GM12801 (cell line): ENCODE data around the gene BBS5.

Experiments used
- TF ChIP-seq, protein P1 (sequence below): IDR thresholded peaks from one replicate; pipeline ENCODE4 v1.5.1; 2011; ENCODE audit warnings: control low read depth; ENCODE audit not compliant: insufficient read length; ENCODE audit errors: extremely low read depth

Gene BBS5

GRCh38 chr2:169526451-169526850 is 47.2 kb downstream of the BBS5 start:
- TF ChIP-seq, protein P1, sequence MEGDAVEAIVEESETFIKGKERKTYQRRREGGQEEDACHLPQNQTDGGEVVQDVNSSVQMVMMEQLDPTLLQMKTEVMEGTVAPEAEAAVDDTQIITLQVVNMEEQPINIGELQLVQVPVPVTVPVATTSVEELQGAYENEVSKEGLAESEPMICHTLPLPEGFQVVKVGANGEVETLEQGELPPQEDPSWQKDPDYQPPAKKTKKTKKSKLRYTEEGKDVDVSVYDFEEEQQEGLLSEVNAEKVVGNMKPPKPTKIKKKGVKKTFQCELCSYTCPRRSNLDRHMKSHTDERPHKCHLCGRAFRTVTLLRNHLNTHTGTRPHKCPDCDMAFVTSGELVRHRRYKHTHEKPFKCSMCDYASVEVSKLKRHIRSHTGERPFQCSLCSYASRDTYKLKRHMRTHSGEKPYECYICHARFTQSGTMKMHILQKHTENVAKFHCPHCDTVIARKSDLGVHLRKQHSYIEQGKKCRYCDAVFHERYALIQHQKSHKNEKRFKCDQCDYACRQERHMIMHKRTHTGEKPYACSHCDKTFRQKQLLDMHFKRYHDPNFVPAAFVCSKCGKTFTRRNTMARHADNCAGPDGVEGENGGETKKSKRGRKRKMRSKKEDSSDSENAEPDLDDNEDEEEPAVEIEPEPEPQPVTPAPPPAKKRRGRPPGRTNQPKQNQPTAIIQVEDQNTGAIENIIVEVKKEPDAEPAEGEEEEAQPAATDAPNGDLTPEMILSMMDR, result no peak

DNA sequence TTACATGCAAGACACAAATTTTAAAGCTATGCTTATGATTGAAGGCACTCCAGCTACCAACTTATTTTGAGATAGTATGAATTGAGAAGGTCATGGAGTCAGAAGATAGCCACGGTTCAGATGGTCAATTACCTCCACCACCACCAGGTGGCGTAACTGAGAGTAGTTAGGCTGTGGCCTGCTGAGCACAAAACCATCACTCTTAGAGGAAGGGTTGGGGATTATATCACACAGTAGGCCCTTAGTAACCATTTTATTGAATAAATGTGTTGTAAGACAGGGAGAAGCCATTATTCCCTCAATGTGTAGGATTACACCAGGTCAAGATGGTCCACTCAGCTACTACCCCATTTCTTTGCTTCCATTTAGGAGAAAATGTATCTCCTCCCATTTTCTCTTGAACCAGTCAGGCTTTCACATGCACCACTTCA is 49.0 kb downstream of the BBS5 start:
- TF ChIP-seq, protein P1, result no peak

DNA sequence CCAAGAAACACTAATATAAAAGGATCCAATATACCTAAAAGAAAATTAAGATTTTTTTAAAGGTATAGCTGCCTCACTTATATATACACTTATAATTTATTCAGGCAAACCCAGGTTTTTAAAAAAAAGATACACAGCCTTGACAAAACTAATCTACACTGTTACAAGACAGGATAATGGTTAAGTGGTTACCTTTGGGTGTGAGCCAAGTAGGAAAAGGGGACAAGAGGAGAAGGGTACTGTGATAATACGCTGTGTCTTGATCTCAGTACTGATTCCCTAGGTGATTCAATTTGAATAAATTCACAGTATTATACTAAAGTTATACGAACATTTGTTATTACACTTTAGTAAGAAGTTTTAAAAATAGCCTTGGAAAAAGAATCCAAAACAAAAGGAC is 60.9 kb downstream of the BBS5 start:
- TF ChIP-seq, protein P1, result no peak

- TF ChIP-seq, protein P1, result no peak
These were observed 63.1 kb downstream of the BBS5 start for GRCh38 chr2:169542433-169542832.

DNA sequence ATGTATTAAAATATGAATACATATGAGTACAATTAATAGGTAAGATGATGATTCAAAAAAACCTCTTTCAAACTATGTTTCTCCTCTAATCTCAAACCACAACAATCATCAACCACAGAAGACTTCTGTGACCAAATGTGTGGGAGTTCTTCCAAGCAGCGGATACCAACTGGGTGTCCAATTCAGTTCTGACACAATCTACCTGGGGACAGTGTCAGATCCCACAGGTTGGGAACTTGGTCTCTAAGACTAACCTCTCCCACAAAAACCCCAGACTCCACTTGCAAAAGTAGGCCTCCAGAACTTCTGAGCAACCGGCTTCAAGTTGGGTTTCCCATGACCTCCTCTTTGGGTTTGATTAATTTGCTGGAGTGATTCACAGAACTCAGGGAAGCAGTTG is 67.5 kb downstream of the BBS5 start:
- TF ChIP-seq, protein P1, result no peak
